GM18909 (cell line): Measurements from ENCODE around the gene RPS6KC1.
"Not testable (repeated sequence)": the region's sequence is repeated elsewhere in the genome, so short reads cannot be mapped to it uniquely, and the experiment has no call there.

Source experiments
- ATAC-seq: cut with Tn5 transposase; IDR thresholded peaks from one replicate; pipeline ENCODE4 v1.9.1; 2021; ENCODE audit warnings: mild to moderate bottlenecking; ENCODE audit not compliant: unreplicated experiment, poor library complexity

The RPS6KC1 gene

GRCh38 chr1:213318458-213318857, 267.4 kb downstream of the RPS6KC1 start:
- ATAC-seq: not testable (repeated sequence)

GRCh38 chr1:213320191-213320870, 269.3 kb downstream of the RPS6KC1 start:
- no peak for ATAC-seq
